K562 (cell line): Measurements from ENCODE around the gene MEF2C. TPM values are rescaled to one million over a fixed set of nuclear protein-coding genes. Genes with fewer than 3 reads are reported as not detected.

Experiments
- ATAC-seq: fragments of 200-7000 bp; cut with Tn5 transposase; 3 replicates; pipeline ENCODE4 v1.9.1; 2020; ENCODE audit warnings: moderate library complexity
- BruUV-seq: library from RNA; stranded (reverse); fragments of 400-500 nt; replicated peaks from 2 replicates; lab custom pipeline; 2021; lab: Mats Ljungman, UMichigan
- CTCF ChIA-PET: fragments of 300-600 bp; formaldehyde crosslinking; extraction: SDS; loops from one replicate; lab custom pipeline; 2021; ENCODE audit warnings: low intra/inter-chr PET ratio; lab: Yijun Ruan, JAX
- POLR2A ChIA-PET: fragments of 300-600, 350-650 bp; sonication (Branson Sonifier 250); formaldehyde crosslinking; extraction: SDS; loops from one replicate; lab custom pipeline; 2021; ENCODE audit warnings: antibody characterized with exemption, inconsistent platforms; lab: Yijun Ruan, JAX
- DNase-seq, 4 experiments: peaks; one replicate each; pipeline versions ENCODE4 v3.0.0 to v3.0.0-alpha.2; 2011 to 2018; ENCODE audit warnings: low spot score in 3 of 4, mixed read lengths in 3 of 4; ENCODE audit errors: extremely low read depth in 1 of 4
- FAIRE-seq: peaks from 2 replicates; lab custom pipeline; 2011; peaks lifted over from hg19 to GRCh38; lab: Jason Lieb, UNC
- H2AFZ ChIP-seq: 2 replicates; pipeline ENCODE4 v1.6.0; 2011; ENCODE audit warnings: low read depth, low read length, control low read depth, inconsistent platforms
- H3K27ac ChIP-seq: fragments of 200-600 bp; 3 replicates; pipeline ENCODE4 v1.8.0; 2011; ENCODE audit warnings: low read depth, mild to moderate bottlenecking, control low read depth, inconsistent platforms, low read length, moderate library complexity, mixed read lengths; ENCODE audit errors: extremely low read depth
- H3K27me3 ChIP-seq, 2 experiments: fragments of 300-600 bp in 1 of 2; 2 replicates in 1 of 2; 3 replicates in 1 of 2; pipeline versions ENCODE4 v1.6.0 to v1.8.0; 2011; ENCODE audit warnings: inconsistent platforms in 2 of 2, low read length in 2 of 2, mild to moderate bottlenecking in 1 of 2, mixed read lengths in 1 of 2, moderate library complexity in 1 of 2; ENCODE audit not compliant: control insufficient read depth in 2 of 2, insufficient read depth in 2 of 2
- H3K36me3 ChIP-seq: fragments of 300-600 bp; 3 replicates; pipeline ENCODE4 v1.8.0; 2011; ENCODE audit warnings: mild to moderate bottlenecking, low read length, inconsistent platforms; ENCODE audit not compliant: control insufficient read depth, insufficient read depth
- H3K4me1 ChIP-seq, 2 experiments: fragments of 200-600 bp in 1 of 2; replicated peaks in 1 of 2; 2 replicates in 1 of 2; 3 replicates in 1 of 2; pipeline versions ENCODE4 v1.5.1 to v1.8.0; 2011; ENCODE audit warnings: inconsistent platforms in 2 of 2, low read length in 2 of 2, mild to moderate bottlenecking in 1 of 2, mixed read lengths in 1 of 2, moderate library complexity in 1 of 2; ENCODE audit not compliant: control insufficient read depth in 2 of 2, insufficient read depth in 2 of 2
- H3K4me2 ChIP-seq: 2 replicates; pipeline ENCODE4 v1.6.1; 2011; ENCODE audit warnings: low read length, control low read depth, inconsistent platforms, mixed read lengths; ENCODE audit not compliant: insufficient read depth
- H3K4me3 ChIP-seq: fragments of 200-600 bp; sonication (generic), shearing (Covaris generic); 2 replicates; pipeline ENCODE4 v1.5.1; 2016; ENCODE audit warnings: control low read depth, inconsistent platforms
- H3K79me2 ChIP-seq: fragments of 200-600 bp; 3 replicates; pipeline ENCODE4 v1.8.0; 2011; ENCODE audit warnings: low read length, inconsistent platforms; ENCODE audit not compliant: control insufficient read depth, insufficient read depth
- H3K9ac ChIP-seq, 2 experiments: 2 replicates each; pipeline versions ENCODE4 v1.6.0 to v1.6.1; 2011; ENCODE audit warnings: low read depth in 2 of 2, low read length in 2 of 2, control low read depth in 1 of 2, inconsistent platforms in 1 of 2, mild to moderate bottlenecking in 1 of 2, mixed read lengths in 1 of 2; ENCODE audit not compliant: insufficient read depth in 1 of 2
- H3K9me1 ChIP-seq: one replicate; pipeline ENCODE4 v1.6.0; 2011; ENCODE audit warnings: inconsistent platforms, mild to moderate bottlenecking, low read length, moderate library complexity; ENCODE audit not compliant: control insufficient read depth, insufficient read depth
- H3K9me3 ChIP-seq: replicated peaks from 2 replicates; pipeline ENCODE4 v1.5.1; 2011; ENCODE audit warnings: low read depth, low read length, inconsistent platforms; ENCODE audit not compliant: control insufficient read depth, insufficient read depth
- H4K20me1 ChIP-seq: replicated peaks from 2 replicates; pipeline ENCODE4 v1.6.1; 2011; ENCODE audit warnings: low read length, inconsistent platforms, mixed read lengths; ENCODE audit not compliant: control insufficient read depth, insufficient read depth
- GTF2A2 ChIP-seq: IDR thresholded peaks from 2 replicates; pipeline ENCODE4 v1.6.1; 2016; ENCODE audit warnings: mild to moderate bottlenecking, missing genetic modification characterization, missing compliant biosample characterization
- HDAC6 ChIP-seq: IDR thresholded peaks from 2 replicates; pipeline ENCODE4 v1.6.1; 2012; ENCODE audit warnings: low read depth, mild to moderate bottlenecking, control low read depth, inconsistent platforms, low read length, moderate library complexity
- KDM4B ChIP-seq, 2 experiments: fragments of 450-650 bp in 1 of 2; sonication (generic) in 1 of 2; IDR thresholded peaks; 2 replicates each; pipeline ENCODE4 v1.6.1; 2016 to 2017; ENCODE audit warnings: borderline replicate concordance in 2 of 2, antibody characterized with exemption in 1 of 2, low read depth in 1 of 2, mild to moderate bottlenecking in 1 of 2
- MAZ ChIP-seq, 2 experiments: fragments of 450-650 bp in 1 of 2; sonication (generic) in 1 of 2; formaldehyde crosslinking; IDR thresholded peaks in 1 of 2; conservative IDR thresholded peaks in 1 of 2; 2 replicates each; pipeline versions ENCODE4 v1.4.0 to v1.5.0; 2020; ENCODE audit warnings: mild to moderate bottlenecking in 1 of 2, missing genetic modification reagents in 1 of 2
- NFE2 ChIP-seq: IDR thresholded peaks from 2 replicates; pipeline ENCODE4 v1.6.1; 2014; ENCODE audit warnings: antibody characterized with exemption, low read depth
- NFXL1 ChIP-seq: fragments of 450-650 bp; formaldehyde crosslinking; IDR thresholded peaks from 2 replicates; pipeline ENCODE4 v1.4.0; 2021; ENCODE audit warnings: mild to moderate bottlenecking
- NR2F6 ChIP-seq: fragments of 450-650 bp; formaldehyde crosslinking; IDR thresholded peaks from 2 replicates; pipeline ENCODE4 v1.4.0; 2020; ENCODE audit warnings: mild to moderate bottlenecking
- PURB ChIP-seq: sonication (generic); formaldehyde crosslinking; IDR thresholded peaks from 2 replicates; pipeline ENCODE4 v1.9.0; 2021; ENCODE audit warnings: low read depth, mild to moderate bottlenecking, missing genetic modification reagents
- RBBP5 ChIP-seq: fragments of 200-600 bp; sonication (generic); IDR thresholded peaks from 2 replicates; pipeline ENCODE4 v1.6.1; 2012; ENCODE audit warnings: borderline replicate concordance, mild to moderate bottlenecking, low read length, control low read depth, inconsistent platforms; ENCODE audit not compliant: insufficient read depth, poor library complexity, severe bottlenecking
- UBTF ChIP-seq, 2 experiments: IDR thresholded peaks; 2 replicates each; pipeline ENCODE4 v1.6.1; 2012; ENCODE audit warnings: improper control_type of control experiment in 2 of 2, low read depth in 2 of 2, low read length in 2 of 2, borderline replicate concordance in 1 of 2
- ZNF263 ChIP-seq: sonication (generic); formaldehyde crosslinking; IDR thresholded peaks from 2 replicates; pipeline ENCODE4 v1.8.0; 2022; ENCODE audit warnings: mild to moderate bottlenecking, missing genetic modification reagents, borderline replicate concordance
- ZNF639 ChIP-seq, 2 experiments: fragments of 200-800 bp in 1 of 2; sonication (Bioruptor generic) in 1 of 2; sonication (generic) in 1 of 2; formaldehyde crosslinking in 1 of 2; IDR thresholded peaks in 1 of 2; conservative IDR thresholded peaks in 1 of 2; 2 replicates each; pipeline versions ENCODE4 v1.5.0 to v1.6.1; 2016 to 2020; ENCODE audit warnings: missing compliant biosample characterization in 1 of 2, missing genetic modification characterization in 1 of 2, missing genetic modification reagents in 1 of 2
- WGBS: fragments of 100-300 bp; shearing (Covaris generic); methylation state at CpG from one replicate; pipeline ENCODE4 v1.1.6; 2016; ENCODE audit warnings: low coverage, mixed read lengths; ENCODE audit not compliant: insufficient coverage; ENCODE audit errors: missing lambda C conversion rate; 5-methylcytosine and 5-hydroxymethylcytosine counted together
- in situ Hi-C: fragments of 300-500 bp; cut with MboI; formaldehyde crosslinking; loops from 4 replicates; pipeline ENCODE4 v1.15.0; 2018; ENCODE audit warnings: inconsistent platforms, mixed read lengths
- intact Hi-C: fragments of 100-400 bp; cut with micrococcal nuclease; formaldehyde crosslinking; loops from 2 replicates; pipeline ENCODE4 v1.14.2; 2022
- polyA plus RNA-seq, 8 experiments: library from polyadenylated mRNA; depleted of rRNA in 4 of 8; stranded (reverse) in 5 of 8; unstranded in 3 of 8; fragments of >200 nt; fragmentation: Nextera tagmentation in 2 of 8; fragmentation: Illumina TruSeq in 1 of 8; extraction: Ambion mirVana in 2 of 8; extraction: Trizol in 1 of 8; gene quantifications; 2 replicates each; pipeline versions ENCODE4 v1.2.1 to v1.2.3, GENCODE V29; 2011 to 2014; ENCODE audit warnings: inconsistent platforms in 1 of 8, missing spikeins in 1 of 8
- total RNA-seq, 7 experiments: library from RNA; depleted of rRNA in 6 of 7; stranded (reverse); fragments of >200 nt in 6 of 7; fragmentation: Illumina TruSeq in 2 of 7; extraction: Trizol in 2 of 7; gene quantifications; 2 replicates each; pipeline versions ENCODE4 v1.2.1 to v1.2.3, GENCODE V29; 2011 to 2021; ENCODE audit warnings: low replicate concordance in 1 of 7
- TF ChIP-seq, protein P1 (sequence below), 3 experiments: IDR thresholded peaks in 2 of 3; conservative IDR thresholded peaks in 1 of 3; 2 replicates each; pipeline ENCODE4 v1.5.1; 2011 to 2012; ENCODE audit warnings: low read length in 3 of 3, mild to moderate bottlenecking in 3 of 3, control low read depth in 2 of 3, improper control_type of control experiment in 1 of 3, inconsistent platforms in 1 of 3, low read depth in 1 of 3, mixed read lengths in 1 of 3, moderate library complexity in 1 of 3; ENCODE audit not compliant: insufficient read depth in 2 of 3
- TF ChIP-seq, protein P2 (sequence below): fragments of 450-650 bp; IDR thresholded peaks from 2 replicates; pipeline ENCODE4 v1.7.0; 2016; ENCODE audit warnings: borderline replicate concordance

The MEF2C gene
- total and polyA plus RNA-seq, 9 of the 15 experiments (the other 6 are each of a cell fraction or from before 2014, with no cell fraction given) = 25.1 to 67.8 (median 58.3) TPM

GRCh38 chr5:88821161-88821560, 61.8 kb downstream of the MEF2C start:
- H3K9me3 ChIP-seq = no peaks in the 10 kb centered on the region
- in situ Hi-C loops = no loop called here
- no peak overlapping the region for H2AFZ ChIP-seq
- H3K36me3 ChIP-seq = peaks cover 22% of the 10 kb centered on the region
- no peak overlapping the region for H3K4me3 ChIP-seq
- ChIA-PET POLR2A (interaction anchor here (1.1 to 3.5 kb wide), 2 partner anchors 9 kb away, joined by 3 to 18 read pairs; no protein-coding TSS in a partner anchor), CTCF (no interaction called here)
- intact Hi-C loops = no loop called here
- no peak overlapping the region for H3K9ac ChIP-seq
- no peaks in the 10 kb centered on the region for H4K20me1 ChIP-seq
- no peak for DNase-seq
- no peak for ATAC-seq
- no TSS peak for BruUV-seq
- no peak for FAIRE-seq
- no peaks in the 10 kb centered on the region for H3K9me1 ChIP-seq
- H3K27ac ChIP-seq = no peak overlapping the region
- H3K4me2 ChIP-seq = no peak overlapping the region
- WGBS = 80% methylated on average over 3 of the region's 4 CpGs
- no peaks in the 10 kb centered on the region for H3K27me3 ChIP-seq
- H3K79me2 ChIP-seq = peaks cover 31% of the 10 kb centered on the region
- H3K4me1 ChIP-seq = peaks cover 0 to 10% of the 10 kb centered on the region in 2 experiments; a peak in 3 of 5 replicates
- no peak for TF ChIP-seq PURB (CRISPR knock-in tag)
- TF ChIP-seq NFXL1 (CRISPR knock-in tag) = no peak
- TF ChIP-seq KDM4B (IDR thresholded peaks at IDR 0.05; ENCODE audit: borderline replicate concordance in 2 of 2, low read depth in 1 of 2) = no peak
- TF ChIP-seq ZNF263 (CRISPR knock-in tag) = no peak
- TF ChIP-seq NFE2 = no peak
- TF ChIP-seq, protein P1, sequence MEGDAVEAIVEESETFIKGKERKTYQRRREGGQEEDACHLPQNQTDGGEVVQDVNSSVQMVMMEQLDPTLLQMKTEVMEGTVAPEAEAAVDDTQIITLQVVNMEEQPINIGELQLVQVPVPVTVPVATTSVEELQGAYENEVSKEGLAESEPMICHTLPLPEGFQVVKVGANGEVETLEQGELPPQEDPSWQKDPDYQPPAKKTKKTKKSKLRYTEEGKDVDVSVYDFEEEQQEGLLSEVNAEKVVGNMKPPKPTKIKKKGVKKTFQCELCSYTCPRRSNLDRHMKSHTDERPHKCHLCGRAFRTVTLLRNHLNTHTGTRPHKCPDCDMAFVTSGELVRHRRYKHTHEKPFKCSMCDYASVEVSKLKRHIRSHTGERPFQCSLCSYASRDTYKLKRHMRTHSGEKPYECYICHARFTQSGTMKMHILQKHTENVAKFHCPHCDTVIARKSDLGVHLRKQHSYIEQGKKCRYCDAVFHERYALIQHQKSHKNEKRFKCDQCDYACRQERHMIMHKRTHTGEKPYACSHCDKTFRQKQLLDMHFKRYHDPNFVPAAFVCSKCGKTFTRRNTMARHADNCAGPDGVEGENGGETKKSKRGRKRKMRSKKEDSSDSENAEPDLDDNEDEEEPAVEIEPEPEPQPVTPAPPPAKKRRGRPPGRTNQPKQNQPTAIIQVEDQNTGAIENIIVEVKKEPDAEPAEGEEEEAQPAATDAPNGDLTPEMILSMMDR (IDR thresholded peaks at IDR 0.05 in 2 of 3, conservative IDR thresholded peaks at IDR 0.05 in 1 of 3; ENCODE audit: insufficient read depth in 2 of 3, low read depth in 1 of 3, low read length in 3 of 3) = no peak
- no peak for TF ChIP-seq NR2F6 (CRISPR knock-in tag)
- TF ChIP-seq RBBP5 = no peak
- TF ChIP-seq, protein P2, sequence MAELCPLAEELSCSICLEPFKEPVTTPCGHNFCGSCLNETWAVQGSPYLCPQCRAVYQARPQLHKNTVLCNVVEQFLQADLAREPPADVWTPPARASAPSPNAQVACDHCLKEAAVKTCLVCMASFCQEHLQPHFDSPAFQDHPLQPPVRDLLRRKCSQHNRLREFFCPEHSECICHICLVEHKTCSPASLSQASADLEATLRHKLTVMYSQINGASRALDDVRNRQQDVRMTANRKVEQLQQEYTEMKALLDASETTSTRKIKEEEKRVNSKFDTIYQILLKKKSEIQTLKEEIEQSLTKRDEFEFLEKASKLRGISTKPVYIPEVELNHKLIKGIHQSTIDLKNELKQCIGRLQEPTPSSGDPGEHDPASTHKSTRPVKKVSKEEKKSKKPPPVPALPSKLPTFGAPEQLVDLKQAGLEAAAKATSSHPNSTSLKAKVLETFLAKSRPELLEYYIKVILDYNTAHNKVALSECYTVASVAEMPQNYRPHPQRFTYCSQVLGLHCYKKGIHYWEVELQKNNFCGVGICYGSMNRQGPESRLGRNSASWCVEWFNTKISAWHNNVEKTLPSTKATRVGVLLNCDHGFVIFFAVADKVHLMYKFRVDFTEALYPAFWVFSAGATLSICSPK = no peak
- TF ChIP-seq HDAC6 = no peak
- no peak for TF ChIP-seq UBTF (IDR thresholded peaks at IDR 0.05; ENCODE audit: borderline replicate concordance in 1 of 2, low read depth in 2 of 2, low read length in 2 of 2)
- no peak for TF ChIP-seq GTF2A2 (tag)
- no peak for TF ChIP-seq ZNF639 (CRISPR knock-in tag; conservative IDR thresholded peaks at IDR 0.05 in 1 of 2, IDR thresholded peaks at IDR 0.05 in 1 of 2)
- no peak for TF ChIP-seq MAZ (CRISPR knock-in tag; conservative IDR thresholded peaks at IDR 0.05 in 1 of 2, IDR thresholded peaks at IDR 0.05 in 1 of 2)
